ENCODE measurements around the gene CYP4Z1. TPM values are rescaled to one million over a fixed set of nuclear protein-coding genes. Genes with fewer than 3 reads are reported as not detected.
"Not testable (repeated sequence)": the region's sequence is repeated elsewhere in the genome, so short reads cannot be mapped to it uniquely, and the experiment has no call there.

Gene CYP4Z1
- total RNA-seq, 2 experiments from 2014 or later, result not detected

DNA sequence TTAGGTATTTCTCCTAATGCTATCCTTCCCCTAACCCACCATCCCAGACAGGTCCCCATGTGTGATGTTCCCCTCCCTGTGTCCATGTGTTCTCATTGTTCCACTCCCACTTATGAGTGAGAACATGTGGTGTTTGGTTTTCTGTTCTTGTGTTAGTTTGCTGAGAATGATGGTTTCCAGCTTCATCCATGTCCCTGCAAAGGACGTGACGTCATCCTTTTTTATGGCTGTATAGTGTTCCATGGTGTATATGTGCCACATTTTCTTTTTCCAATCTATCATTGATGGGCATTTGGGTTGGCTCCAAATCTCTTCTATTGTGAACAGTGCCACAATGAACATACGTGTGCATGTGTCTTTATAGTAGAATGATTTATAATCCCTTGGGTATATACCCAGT lies 65.6 kb downstream of the CYP4Z1 start:
- intact Hi-C loops (cut with DNase I, micrococcal nuclease); POLR2A ChIA-PET; DNase-seq; CTCF ChIA-PET; H3K36me3 Mint-ChIP-seq (ENCODE audit: low read depth); H3K4me3 Mint-ChIP-seq; H3K4me1 Mint-ChIP-seq; H3K9me3 Mint-ChIP-seq (ENCODE audit: low read depth); H3K27ac Mint-ChIP-seq; ATAC-seq: not testable (repeated sequence)
- H3K27me3 Mint-ChIP-seq, result peaks cover 18% of the 10 kb centered on the region

DNA sequence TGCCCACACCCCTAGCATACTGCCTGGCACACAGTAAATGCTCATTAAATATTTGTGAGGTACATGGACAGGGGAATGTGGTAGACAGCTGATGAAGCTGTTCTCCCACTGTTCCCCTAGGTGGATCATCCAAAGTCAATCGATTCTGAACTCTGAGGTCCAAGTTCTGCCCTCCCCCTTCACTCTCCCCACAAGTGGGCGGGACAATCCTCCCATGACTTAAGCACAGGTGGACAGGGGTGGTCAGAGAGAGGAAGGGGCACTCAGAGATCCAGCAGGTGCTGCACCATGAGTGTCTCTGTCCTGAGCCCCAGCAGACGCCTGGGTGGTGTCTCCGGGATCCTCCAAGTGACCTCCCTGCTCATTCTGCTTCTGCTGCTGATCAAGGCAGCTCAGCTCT lies 70.2 kb downstream of the CYP4Z1 start, which contains the start of gene CYP4A22:
Gene CYP4A22 (plus strand): TSS at position 244 of the 400 bp plus-strand sequence. CDS start 45 bp downstream, at position 289.
- Mint-ChIP-seq H3K27me3 (peaks cover 11% of the 10 kb centered on the region), H3K9me3 (ENCODE audit: low read depth) (no peaks in the 10 kb centered on the region), H3K36me3 (ENCODE audit: low read depth) (no peaks in the 10 kb centered on the region), H3K4me3 (no peak within 1 kb of the TSS), H3K27ac (no peak within 1 kb of the TSS), H3K4me1 (no peaks in the 10 kb centered on the region)
- intact Hi-C loops (cut with DNase I, micrococcal nuclease), result no loop called here
- CTCF ChIA-PET, result no interaction called here
- DNase-seq (no peak), ATAC-seq (no peak)
- POLR2A ChIA-PET, result no interaction called here

DNA sequence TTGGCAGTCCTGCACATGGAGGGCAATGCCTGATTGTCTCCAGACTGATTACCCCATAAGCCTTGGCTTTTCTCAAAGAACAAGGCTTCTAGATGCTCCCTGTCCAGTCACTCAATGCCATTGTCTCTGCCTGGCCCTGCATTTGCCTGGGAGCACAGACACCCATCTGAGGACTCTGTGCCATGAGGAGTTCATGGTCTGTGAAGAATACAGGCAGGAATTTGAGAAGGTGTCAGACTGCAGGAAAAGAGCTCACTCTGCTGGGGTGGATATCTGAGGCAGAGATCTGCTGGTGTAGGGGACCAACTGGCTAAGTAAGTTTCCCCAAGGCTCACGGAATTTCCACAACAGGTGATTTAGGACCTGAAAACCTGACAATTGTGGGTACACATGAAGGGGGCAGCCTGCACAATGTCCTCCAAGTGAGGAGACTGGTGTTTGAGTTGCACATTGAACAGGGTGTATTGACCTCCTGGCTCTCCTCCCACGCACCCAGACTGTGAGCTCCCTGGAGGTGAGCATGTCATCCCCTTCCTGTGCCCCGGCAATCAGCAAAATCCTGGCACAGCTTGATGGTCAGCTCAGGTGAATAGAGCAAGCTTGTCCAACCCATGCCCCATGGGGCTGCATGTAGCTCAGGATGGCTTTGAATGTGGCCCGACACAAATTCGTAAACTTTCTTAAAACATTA lies 71.0 kb downstream of the CYP4Z1 start:
- intact Hi-C loops (cut with DNase I, micrococcal nuclease), result loop anchor here in 1 of 2 experiments (2.0 kb wide), 1 partner anchor 197 kb away; the partner anchor contains the start of gene CYP4A11
- DNase-seq, result no peak
- Mint-ChIP-seq H3K27ac (no peak overlapping the region), H3K9me3 (ENCODE audit: low read depth) (no peaks in the 10 kb centered on the region), H3K4me1 (no peaks in the 10 kb centered on the region), H3K27me3 (peaks cover 7% of the 10 kb centered on the region), H3K36me3 (ENCODE audit: low read depth) (no peaks in the 10 kb centered on the region), H3K4me3 (no peak overlapping the region)
- ATAC-seq, result no peak
- CTCF ChIA-PET, result no interaction called here
- POLR2A ChIA-PET, result no interaction called here

DNA sequence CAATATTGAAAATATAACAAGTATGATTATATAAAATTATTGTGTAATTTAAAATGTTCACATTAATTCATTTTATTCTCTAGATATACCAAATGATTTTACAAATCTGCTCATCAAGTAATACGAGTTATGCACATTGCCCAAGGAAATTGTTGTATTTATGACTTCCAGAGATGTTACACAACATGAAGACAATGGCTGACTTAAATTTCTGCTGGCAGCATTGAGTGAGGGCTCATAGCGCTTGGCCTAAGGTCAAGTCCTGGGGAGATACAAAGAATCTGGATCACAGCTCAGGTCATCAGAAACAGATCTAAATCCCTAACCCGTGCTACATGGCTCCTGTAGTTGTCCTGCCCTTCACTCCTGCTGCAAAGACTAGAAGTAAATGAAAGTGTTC lies 73.3 kb downstream of the CYP4Z1 start:
- H3K27ac Mint-ChIP-seq; H3K27me3 Mint-ChIP-seq; H3K36me3 Mint-ChIP-seq (ENCODE audit: low read depth); H3K9me3 Mint-ChIP-seq (ENCODE audit: low read depth); H3K4me3 Mint-ChIP-seq; intact Hi-C loops (cut with DNase I, micrococcal nuclease); POLR2A ChIA-PET; H3K4me1 Mint-ChIP-seq; CTCF ChIA-PET; DNase-seq; ATAC-seq: not testable (repeated sequence)

DNA sequence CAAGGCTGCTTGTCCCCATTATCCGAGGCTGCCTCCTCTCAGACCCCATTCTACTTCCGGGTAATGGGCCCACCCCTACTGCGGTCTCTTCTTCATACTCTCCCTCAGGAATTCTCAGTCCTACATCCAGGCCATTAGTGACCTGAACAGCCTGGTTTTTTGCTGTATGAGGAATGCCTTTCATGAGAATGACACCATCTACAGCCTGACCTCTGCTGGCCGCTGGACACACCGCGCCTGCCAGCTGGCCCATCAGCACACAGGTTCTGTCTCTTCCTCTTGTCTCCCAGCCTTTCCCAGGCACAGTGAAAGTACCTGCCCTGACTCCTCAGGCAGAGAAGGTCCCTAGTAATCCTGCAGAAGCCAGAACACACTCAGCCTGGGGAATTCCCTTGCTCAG lies 76.6 kb downstream of the CYP4Z1 start:
- POLR2A ChIA-PET; H3K4me1 Mint-ChIP-seq; H3K27me3 Mint-ChIP-seq; H3K9me3 Mint-ChIP-seq (ENCODE audit: low read depth); H3K4me3 Mint-ChIP-seq; DNase-seq; intact Hi-C loops (cut with DNase I, micrococcal nuclease); ATAC-seq; H3K36me3 Mint-ChIP-seq (ENCODE audit: low read depth); H3K27ac Mint-ChIP-seq: not testable (repeated sequence)
- CTCF ChIA-PET, result interaction anchor here (0.6 kb wide), 1 partner anchor 563 kb away, joined by 3 read pairs; no protein-coding TSS in a partner anchor

DNA sequence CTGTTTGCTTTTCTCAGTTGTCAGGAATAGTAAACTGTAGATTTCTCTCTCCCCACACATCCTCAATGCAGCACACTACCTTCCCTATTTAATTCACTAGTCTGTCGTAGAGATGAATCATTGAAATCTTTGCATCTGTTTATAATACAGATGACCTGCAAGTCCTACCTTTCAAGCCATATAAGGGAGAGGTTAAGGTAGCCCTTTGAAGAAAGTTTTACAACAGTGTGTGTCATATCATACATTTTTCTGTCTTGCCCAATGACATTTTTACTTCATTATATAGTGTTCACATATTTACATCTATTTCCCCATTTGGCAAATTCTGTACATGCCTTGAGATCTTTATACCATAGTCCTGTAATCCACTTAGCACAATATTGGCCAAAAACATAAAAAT lies 79.5 kb downstream of the CYP4Z1 start:
- CTCF ChIA-PET, result interaction anchor here (1.1 kb wide), 1 partner anchor 28 kb away, joined by 4 read pairs; no protein-coding TSS in a partner anchor
- POLR2A ChIA-PET; H3K9me3 Mint-ChIP-seq (ENCODE audit: low read depth); DNase-seq; intact Hi-C loops (cut with DNase I, micrococcal nuclease); H3K4me3 Mint-ChIP-seq; H3K27ac Mint-ChIP-seq; H3K4me1 Mint-ChIP-seq; H3K36me3 Mint-ChIP-seq (ENCODE audit: low read depth); ATAC-seq: not testable (repeated sequence)
- peaks cover 14% of the 10 kb centered on the region for H3K27me3 Mint-ChIP-seq

DNA sequence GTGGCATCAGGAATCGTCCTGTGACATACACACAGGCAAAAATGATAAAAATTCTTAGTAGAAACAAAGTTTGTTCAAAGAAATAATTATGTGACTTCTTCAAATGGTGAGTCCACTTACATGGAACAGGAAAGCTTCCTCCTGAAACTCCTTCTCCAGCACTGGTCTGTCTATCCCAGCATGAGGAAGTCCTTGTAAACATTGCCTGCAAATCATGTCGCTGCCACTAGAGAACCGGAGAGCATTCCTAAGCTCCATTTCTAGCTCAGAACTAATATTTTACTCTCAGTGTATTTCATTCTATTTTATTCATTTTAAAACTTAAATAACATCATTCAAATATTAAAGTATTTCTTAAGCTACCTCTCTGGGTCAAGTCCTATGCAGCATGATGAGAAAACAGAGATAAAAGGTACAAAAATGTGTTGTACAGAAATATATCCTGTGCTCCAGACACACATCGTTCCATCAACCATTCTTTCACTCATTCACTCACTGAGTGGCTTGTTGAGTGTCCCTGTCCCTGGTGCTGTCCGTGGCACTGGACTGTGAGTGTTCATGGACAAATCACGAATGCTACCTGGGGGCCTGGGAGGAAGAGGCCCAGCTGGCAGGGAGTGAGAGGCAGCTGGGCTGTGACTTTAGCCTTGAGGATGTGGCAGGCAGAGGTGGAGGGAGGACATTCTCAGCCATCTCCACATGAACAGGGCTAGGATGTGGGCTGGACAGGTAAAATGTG lies 80.2 kb downstream of the CYP4Z1 start:
- H3K9me3 Mint-ChIP-seq (ENCODE audit: low read depth), result no peaks in the 10 kb centered on the region
- H3K27me3 Mint-ChIP-seq, result peaks cover 12% of the 10 kb centered on the region
- intact Hi-C loops (cut with DNase I, micrococcal nuclease), result no loop called here
- ATAC-seq (no peak), DNase-seq (no peak)
- ChIA-PET CTCF (interaction anchor here (1.1 kb wide), 1 partner anchor 28 kb away, joined by 4 read pairs; no protein-coding TSS in a partner anchor), POLR2A (no interaction called here)
- H3K27ac Mint-ChIP-seq, result no peak overlapping the region
- H3K4me1 Mint-ChIP-seq, result no peaks in the 10 kb centered on the region
- no peaks in the 10 kb centered on the region for H3K36me3 Mint-ChIP-seq (ENCODE audit: low read depth)
- H3K4me3 Mint-ChIP-seq, result no peak overlapping the region

DNA sequence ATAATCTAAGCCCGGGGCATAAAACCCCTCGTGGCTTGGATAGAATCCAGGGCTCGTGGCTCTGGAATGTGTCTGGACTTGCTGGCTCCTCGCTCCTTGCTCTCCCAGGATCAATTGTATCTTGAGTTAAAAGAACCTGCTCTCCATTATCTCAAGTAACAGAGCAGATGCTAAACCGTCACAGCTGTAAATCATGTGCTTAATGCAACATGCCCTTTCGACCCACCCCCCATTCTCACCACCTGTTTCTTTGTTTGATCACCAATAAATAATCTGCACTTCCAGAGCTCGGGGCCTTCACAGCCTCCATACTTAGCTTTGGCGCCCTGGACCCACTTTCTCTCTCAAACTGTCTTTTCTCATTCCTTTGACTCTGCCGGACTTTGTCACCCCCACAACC lies 82.1 kb downstream of the CYP4Z1 start:
- H3K9me3 Mint-ChIP-seq (ENCODE audit: low read depth); H3K4me1 Mint-ChIP-seq; intact Hi-C loops (cut with DNase I, micrococcal nuclease); H3K36me3 Mint-ChIP-seq (ENCODE audit: low read depth); CTCF ChIA-PET; H3K27ac Mint-ChIP-seq; POLR2A ChIA-PET; H3K4me3 Mint-ChIP-seq; DNase-seq; ATAC-seq: not testable (repeated sequence)
- peaks cover 20% of the 10 kb centered on the region for H3K27me3 Mint-ChIP-seq

DNA sequence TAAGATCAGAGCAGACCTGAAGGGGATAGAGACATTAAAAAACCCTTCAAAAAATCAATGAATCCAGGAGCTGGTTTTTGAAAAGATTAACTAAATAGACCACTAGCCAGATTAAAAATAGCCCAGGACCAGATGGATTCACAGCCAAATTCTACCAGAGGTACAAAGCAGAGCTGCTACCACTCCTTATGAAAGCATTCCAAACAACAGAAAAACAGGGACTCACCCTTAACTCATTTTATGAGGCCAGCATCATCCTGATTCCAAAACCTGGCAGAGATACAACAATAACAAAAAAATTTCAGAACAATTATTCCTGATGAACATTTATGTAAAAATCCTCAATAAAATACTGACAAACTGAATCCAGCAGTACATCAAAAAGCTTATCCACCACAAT lies 89.4 kb downstream of the CYP4Z1 start:
- DNase-seq; intact Hi-C loops (cut with DNase I, micrococcal nuclease); H3K36me3 Mint-ChIP-seq (ENCODE audit: low read depth); H3K4me1 Mint-ChIP-seq; POLR2A ChIA-PET; ATAC-seq; H3K4me3 Mint-ChIP-seq; H3K9me3 Mint-ChIP-seq (ENCODE audit: low read depth); H3K27ac Mint-ChIP-seq: not testable (repeated sequence)
- peaks cover 31% of the 10 kb centered on the region for H3K27me3 Mint-ChIP-seq
- CTCF ChIA-PET, result interaction anchor here (1.3 kb wide), 1 partner anchor 19 kb away, joined by 3 read pairs; no protein-coding TSS in a partner anchor

DNA sequence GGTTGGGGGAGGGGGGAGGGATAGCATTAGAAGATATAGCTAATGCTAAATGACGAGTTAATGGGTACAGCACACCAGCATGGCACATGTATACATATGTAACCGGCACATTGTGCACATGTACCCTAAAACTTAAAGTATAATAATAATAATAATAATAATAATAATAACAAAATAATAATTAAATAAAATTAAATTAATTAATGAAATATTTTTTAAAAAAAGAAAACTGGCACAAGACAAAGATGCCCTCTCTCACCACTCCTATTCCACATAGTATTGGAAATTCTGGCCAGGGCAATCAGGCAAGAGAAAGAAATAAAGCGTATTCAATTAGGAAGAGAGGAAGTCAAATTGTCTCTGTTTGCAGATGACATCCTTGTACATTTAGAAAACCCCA lies 90.9 kb downstream of the CYP4Z1 start:
- H3K4me3 Mint-ChIP-seq; ATAC-seq; CTCF ChIA-PET; intact Hi-C loops (cut with DNase I, micrococcal nuclease); H3K27ac Mint-ChIP-seq; H3K4me1 Mint-ChIP-seq; H3K9me3 Mint-ChIP-seq (ENCODE audit: low read depth); H3K36me3 Mint-ChIP-seq (ENCODE audit: low read depth); DNase-seq: not testable (repeated sequence)
- POLR2A ChIA-PET, result interaction anchor here (0.5 kb wide), 1 partner anchor 82 kb away, joined by 3 read pairs; no protein-coding TSS in a partner anchor
- H3K27me3 Mint-ChIP-seq, result peaks cover 34% of the 10 kb centered on the region

DNA sequence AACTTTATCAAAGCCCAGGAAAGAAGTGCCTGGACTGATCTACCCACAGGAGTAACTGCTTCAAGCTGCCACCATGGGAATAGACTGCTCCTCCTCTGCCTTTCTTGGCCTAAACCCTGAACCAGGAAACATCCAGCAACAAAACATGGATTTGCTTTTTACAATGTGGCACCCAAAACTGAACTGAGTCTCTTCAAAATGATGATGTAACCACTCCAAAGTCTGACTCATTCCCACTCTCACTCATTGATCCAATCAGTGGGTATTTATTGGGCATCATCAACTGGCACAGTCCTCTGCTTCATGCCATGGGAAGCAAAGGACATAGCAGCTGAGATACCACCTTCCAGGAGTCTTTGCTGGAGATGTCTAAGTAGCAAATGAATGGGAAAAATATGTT lies 93.7 kb downstream of the CYP4Z1 start:
- H3K36me3 Mint-ChIP-seq (ENCODE audit: low read depth), result no peaks in the 10 kb centered on the region
- POLR2A ChIA-PET, result no interaction called here
- DNase-seq (no peak), ATAC-seq (no peak)
- intact Hi-C loops (cut with DNase I, micrococcal nuclease), result no loop called here
- no peak overlapping the region for H3K4me3 Mint-ChIP-seq
- peaks cover 2% of the 10 kb centered on the region for H3K9me3 Mint-ChIP-seq (ENCODE audit: low read depth)
- CTCF ChIA-PET, result interaction anchor here (1.0 kb wide), 1 partner anchor 18 kb away, joined by 3 read pairs; no protein-coding TSS in a partner anchor
- no peaks in the 10 kb centered on the region for H3K4me1 Mint-ChIP-seq
- peaks cover 31% of the 10 kb centered on the region for H3K27me3 Mint-ChIP-seq
- no peak overlapping the region for H3K27ac Mint-ChIP-seq
